Right lung (tissue), 5 donors: ENCODE results near the gene KCNK3. TPM values are rescaled to one million over a fixed set of nuclear protein-coding genes. Genes with fewer than 3 reads are reported as not detected.
"Not testable (repeated sequence)": the region's sequence is repeated elsewhere in the genome, so short reads cannot be mapped to it uniquely, and the experiment has no call there.

ENCODE experiments used
- DNase-seq, 2 donors: peaks; one replicate each; pipeline ENCODE4 v3.0.0-alpha.2; 2013
- polyA plus RNA-seq, 5 donors: library from polyadenylated mRNA; unstranded; fragments of 120-200 nt; gene quantifications; one replicate each; pipeline versions ENCODE4 v1.2.1 to v1.2.3, GENCODE V29; 2013; ENCODE audit warnings: inconsistent platforms in 1 of 5, low replicate concordance in 1 of 5; ENCODE audit not compliant: insufficient read length in 5 of 5, insufficient read depth in 1 of 5

Gene KCNK3
- polyA plus RNA-seq, 5 donors, result 19.9 to 39.5 (median 26.4) TPM

- no peak for DNase-seq
These were observed 35.4 kb downstream of the KCNK3 start for GRCh38 chr2:26727641-26728561.

GRCh38 chr2:26729311-26729710 is 36.8 kb downstream of the KCNK3 start:
- DNase-seq, result no peak

GRCh38 chr2:26730549-26731344 is 38.2 kb downstream of the KCNK3 start:
- DNase-seq, result no peak

- DNase-seq, result no peak
These were observed 39.2 kb downstream of the KCNK3 start for GRCh38 chr2:26731714-26732113.

GRCh38 chr2:26732446-26732845 is 39.9 kb downstream of the KCNK3 start:
- DNase-seq, result no peak

- DNase-seq, result peak in 1 of 2 donors; percentile 51
These were observed 40.9 kb downstream of the KCNK3 start for GRCh38 chr2:26733413-26733812.

GRCh38 chr2:26735097-26735496 is 42.6 kb downstream of the KCNK3 start:
- DNase-seq, result no peak

GRCh38 chr2:26735883-26736588 is 43.5 kb downstream of the KCNK3 start:
- DNase-seq, result no peak

- DNase-seq, result no peak
These were observed 44.7 kb downstream of the KCNK3 start for GRCh38 chr2:26737221-26737620.

- no peak for DNase-seq
These were observed 46.0 kb downstream of the KCNK3 start for GRCh38 chr2:26738481-26738880.

- no peak for DNase-seq
These were observed 47.0 kb downstream of the KCNK3 start for GRCh38 chr2:26739514-26739913.

GRCh38 chr2:26740346-26740745 is 47.8 kb downstream of the KCNK3 start:
- no peak for DNase-seq

- peak; percentile 55 to 58 for DNase-seq
These were observed 48.4 kb downstream of the KCNK3 start for GRCh38 chr2:26740890-26741302.

GRCh38 chr2:26742048-26742770 is 49.7 kb downstream of the KCNK3 start:
- no peak for DNase-seq

GRCh38 chr2:26743852-26744251 is 51.3 kb downstream of the KCNK3 start:
- DNase-seq, result no peak

- DNase-seq, result no peak
These were observed 52.4 kb downstream of the KCNK3 start for GRCh38 chr2:26744953-26745352.

GRCh38 chr2:26745609-26746327 is 53.2 kb downstream of the KCNK3 start:
- DNase-seq, result peak; percentile 73 to 80

GRCh38 chr2:26746934-26747333 is 54.4 kb downstream of the KCNK3 start:
- no peak for DNase-seq

- DNase-seq, result not testable (repeated sequence)
These were observed 57.4 kb downstream of the KCNK3 start for GRCh38 chr2:26749787-26750420.

GRCh38 chr2:26750467-26750866 is 57.9 kb downstream of the KCNK3 start:
- not testable (repeated sequence) for DNase-seq
